ENCODE data around the gene PHF12.
"Not testable (repeated sequence)": the region's sequence is repeated elsewhere in the genome, so short reads cannot be mapped to it uniquely, and the experiment has no call there.

Gene PHF12

DNA sequence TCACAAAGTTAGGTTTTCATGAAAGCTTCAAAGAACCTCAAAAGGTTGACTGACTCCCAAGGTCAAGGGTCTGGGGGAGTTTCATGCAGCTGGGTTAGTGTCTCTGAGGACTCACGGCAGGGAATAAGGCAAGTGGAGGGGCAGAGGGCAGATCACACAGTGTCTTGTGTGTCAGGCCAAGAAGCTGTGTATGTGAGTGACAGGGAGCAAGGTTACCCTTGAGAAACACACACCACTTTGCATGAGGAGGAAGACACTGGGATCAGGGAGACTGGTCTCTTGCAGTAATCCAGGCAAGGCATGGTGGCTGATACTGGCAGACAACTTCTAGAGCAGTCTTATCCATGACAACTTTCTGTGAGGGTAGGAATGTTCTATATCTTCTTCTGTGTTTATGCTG, 60.1 kb downstream of the PHF12 start:
- no peak for DNase-seq (ENCODE audit: low read depth, low spot score)
- H3K27ac ChIP-seq, result no peak overlapping the region

GRCh38 chr17:28889996-28890395, 61.3 kb downstream of the PHF12 start:
- no peak for DNase-seq (ENCODE audit: low read depth, low spot score)

GRCh38 chr17:28888832-28889231, 62.5 kb downstream of the PHF12 start:
- H3K27ac ChIP-seq, result no peak overlapping the region
- no peak for DNase-seq (ENCODE audit: low read depth, low spot score)

More at GRCh38 chr17:28889996-28890395, 61.3 kb downstream of the PHF12 start:
- H3K27ac ChIP-seq, result no peak overlapping the region

- DNase-seq (ENCODE audit: low read depth, low spot score), result no peak
- H3K27ac ChIP-seq, result no peak overlapping the region
Measured at GRCh38 chr17:28887871-28888471, 63.3 kb downstream of the PHF12 start.

DNA sequence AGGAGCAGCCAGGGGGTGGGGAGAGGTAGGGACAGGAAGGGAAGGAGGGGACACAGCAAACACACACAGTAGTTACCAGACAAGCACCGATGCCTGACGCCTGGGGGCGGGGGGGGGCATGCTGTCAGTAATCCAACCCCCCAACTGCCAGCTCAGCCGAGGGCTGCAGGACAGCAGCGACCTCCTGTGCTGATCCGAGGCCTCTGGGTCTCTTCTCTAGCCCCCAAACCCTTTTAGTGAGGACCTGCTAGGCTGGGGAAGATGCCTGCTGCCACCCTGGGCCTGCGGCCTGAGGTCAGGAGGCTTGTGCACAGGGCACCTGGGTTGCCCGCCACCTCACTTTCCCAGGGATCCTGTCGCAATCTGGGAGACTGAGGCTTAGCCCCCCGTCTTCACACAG, 65.4 kb downstream of the PHF12 start:
- no peak overlapping the region for H3K27ac ChIP-seq
- no peak for DNase-seq (ENCODE audit: low read depth, low spot score)

DNA sequence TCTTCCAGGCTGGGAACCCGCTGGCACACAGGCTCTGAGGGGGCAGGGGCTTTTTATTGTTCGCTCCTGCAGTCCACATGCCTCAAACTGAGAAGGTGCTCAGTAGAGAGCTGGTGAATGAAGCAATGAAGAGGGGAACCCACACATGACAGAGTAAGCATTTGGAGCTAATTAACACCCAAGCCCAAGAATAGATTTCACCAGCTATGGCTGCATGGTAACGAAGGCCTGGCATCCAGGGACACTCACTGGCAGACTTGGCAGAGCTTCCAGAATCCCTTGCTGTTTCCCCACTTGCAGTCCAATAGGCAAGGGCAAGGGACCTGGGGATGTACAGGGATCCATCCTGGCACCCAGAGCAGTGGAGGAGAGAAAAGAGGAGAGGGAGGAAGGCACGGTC, 66.0 kb downstream of the PHF12 start:
- H3K27ac ChIP-seq, result no peak overlapping the region

DNA sequence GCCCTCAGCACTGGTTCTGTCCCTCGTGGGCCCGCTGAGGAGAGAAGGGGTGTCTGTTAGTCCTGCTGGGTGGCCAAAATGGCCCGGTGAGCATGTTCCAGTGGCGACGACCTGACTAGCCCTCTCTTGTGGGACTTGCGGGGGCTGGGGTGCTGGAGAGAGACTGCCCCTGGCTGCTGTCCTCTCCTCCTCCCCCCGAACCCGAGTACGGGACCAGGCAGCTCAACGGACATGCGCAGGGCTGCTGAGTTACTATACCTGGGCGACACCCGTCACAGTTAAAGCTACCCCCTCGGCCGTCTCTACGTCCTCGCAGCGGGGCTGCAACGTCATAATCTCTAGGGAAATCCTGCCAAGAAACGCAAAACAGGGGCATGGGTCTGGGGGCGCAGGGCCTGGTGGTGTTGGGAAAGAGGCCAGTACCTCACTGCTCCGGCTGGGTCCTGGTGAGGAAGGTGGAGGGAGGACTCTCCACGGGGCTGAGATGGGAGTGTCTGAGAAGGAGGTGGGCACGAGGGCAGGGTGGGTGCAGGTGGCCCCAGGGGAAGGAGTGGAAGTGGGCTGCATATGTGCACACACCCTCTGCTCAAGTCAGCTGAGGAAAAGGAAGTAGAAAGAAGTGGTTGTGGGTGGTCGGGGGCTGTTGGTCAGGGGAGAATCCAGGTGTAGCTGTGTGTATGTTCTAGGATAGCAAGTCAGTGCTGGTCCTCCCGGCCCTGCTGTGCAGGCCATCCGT, 67.2 kb downstream of the PHF12 start:
- no peak for DNase-seq (ENCODE audit: low read depth, low spot score)
- H3K27ac ChIP-seq, result no peak overlapping the region

More for the DNA sequence above, 66.0 kb downstream of the PHF12 start:
- no peak for DNase-seq (ENCODE audit: low read depth, low spot score)

- DNase-seq (ENCODE audit: low read depth, low spot score), result no peak
Measured at GRCh38 chr17:28882154-28882895, 69.0 kb downstream of the PHF12 start.

DNA sequence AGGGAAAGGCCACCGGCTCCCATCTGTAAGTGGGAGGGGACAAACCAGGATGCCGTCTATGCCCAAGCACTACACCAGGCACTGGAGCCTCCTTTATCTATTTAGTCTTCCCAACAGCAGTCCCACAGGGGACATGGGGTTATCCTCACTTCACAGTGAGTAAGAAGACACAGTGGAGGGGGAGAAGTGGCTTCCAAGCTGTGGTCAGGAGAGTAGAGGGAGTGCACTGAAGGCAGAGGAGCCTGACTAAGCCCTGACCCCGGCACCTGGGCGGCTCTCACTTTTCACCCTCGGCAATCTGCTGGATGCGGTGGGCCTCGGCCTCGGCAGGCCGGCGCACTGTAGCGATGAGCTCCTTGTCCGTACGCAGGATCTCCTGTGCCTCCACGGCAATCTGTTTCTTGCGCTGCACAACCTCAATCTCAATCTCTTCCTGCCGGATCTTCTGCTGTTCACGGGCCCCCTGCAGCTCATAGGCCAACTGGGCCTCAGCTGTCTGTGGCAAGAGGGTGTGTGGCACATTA, 69.7 kb downstream of the PHF12 start:
- no peak overlapping the region for H3K27ac ChIP-seq
- DNase-seq (ENCODE audit: low read depth, low spot score), result no peak

More at GRCh38 chr17:28882154-28882895, 69.0 kb downstream of the PHF12 start:
- H3K27ac ChIP-seq, result no peak overlapping the region

- no peak for DNase-seq (ENCODE audit: low read depth, low spot score)
- H3K27ac ChIP-seq, result no peak overlapping the region
Measured at GRCh38 chr17:28880572-28880945, 70.8 kb downstream of the PHF12 start.

DNA sequence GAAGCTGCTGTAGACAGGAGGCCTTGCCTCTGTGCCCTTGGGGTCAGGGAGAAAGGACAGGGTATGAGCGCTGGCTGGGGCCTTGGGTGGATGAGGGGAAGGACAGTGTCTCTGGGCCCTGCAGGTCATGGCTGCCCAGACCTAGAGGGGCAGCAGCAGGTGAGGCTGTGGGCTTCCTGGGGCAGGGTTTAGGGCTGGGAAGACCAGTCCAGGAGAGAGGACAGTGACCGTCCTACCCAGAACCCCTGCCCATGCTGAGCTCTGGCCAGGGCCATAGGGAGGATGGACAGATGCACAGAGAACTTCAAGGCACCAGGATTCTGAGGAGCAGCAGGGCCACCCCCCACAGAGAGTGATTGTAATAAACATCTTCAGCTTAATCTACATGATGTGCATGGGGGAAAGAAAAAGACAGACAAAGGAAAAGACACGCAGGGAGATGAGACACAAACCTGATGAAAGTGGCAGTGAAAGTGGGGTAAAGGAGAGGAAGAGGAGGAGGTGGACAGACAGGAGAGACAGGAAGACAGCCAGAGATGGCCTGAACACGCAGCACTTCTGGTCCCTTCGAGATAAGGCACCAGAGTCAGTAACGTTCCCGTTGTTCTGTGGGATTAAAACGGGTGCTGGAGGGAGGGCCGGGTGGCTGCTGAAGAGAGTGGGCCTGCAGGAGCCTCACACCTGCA, 71.3 kb downstream of the PHF12 start:
- H3K27ac ChIP-seq, result peak overlapping the region; percentile 72
- no peak for DNase-seq (ENCODE audit: low read depth, low spot score)

DNA sequence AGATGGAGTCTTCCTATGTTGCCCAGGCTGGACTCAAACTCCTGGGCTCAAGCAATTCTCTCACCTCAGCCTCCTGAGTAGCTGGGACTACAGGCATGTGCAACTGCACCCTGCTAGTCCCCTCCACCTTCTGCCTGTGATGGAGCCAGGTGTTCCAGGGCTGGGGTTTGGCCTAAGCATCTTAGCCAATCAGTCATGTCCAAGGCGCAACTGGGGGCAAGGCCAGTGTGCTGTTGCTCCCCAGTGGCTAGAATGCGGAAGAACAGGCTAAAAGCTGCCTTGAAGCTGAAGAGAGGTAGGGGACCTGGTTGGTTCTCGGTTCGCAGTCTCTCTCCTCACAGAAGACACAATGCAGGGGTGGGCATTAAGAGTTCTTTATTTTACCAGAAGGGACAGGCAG, 72.3 kb downstream of the PHF12 start:
- no peak for DNase-seq (ENCODE audit: low read depth, low spot score)
- peak overlapping the region; percentile 72 for H3K27ac ChIP-seq

- peak overlapping the region; percentile 72 for H3K27ac ChIP-seq
- no peak for DNase-seq (ENCODE audit: low read depth, low spot score)
Measured at GRCh38 chr17:28878158-28878910, 73.0 kb downstream of the PHF12 start.

GRCh38 chr17:28877150-28877711, 74.1 kb downstream of the PHF12 start:
- not testable (repeated sequence) for H3K27ac ChIP-seq

DNA sequence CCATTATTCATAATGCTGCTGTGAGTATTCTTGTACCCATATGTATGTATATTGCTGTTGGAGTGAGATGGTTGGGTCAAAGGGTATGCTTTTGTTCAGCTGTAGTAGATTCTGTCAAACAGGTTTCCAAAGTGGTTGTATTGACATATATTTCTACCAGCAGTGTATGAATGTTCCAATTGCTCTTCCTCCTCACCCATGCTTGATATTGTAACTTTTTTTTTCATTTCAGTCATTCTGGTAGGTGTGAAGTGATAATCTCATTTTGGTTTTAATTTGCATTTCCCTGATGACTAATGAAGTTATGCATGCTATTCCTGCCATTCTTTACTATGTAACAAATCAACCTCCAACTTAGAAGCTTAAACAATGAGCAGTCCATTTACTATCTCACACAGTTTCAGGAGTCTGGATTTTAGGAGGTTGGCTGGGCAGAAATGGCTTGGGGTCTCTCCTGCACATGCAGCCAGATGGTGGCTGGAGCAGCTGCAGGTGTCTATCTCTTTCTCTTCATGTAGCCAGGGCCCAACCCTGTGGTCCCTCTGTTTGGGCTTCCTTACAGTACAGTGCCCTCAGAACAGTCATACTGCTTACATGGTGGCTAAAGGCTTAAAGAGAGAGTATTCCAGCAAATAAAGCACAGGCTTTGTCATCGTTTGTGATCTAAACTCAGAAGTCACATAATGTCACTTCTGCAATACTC, 75.3 kb downstream of the PHF12 start:
- DNase-seq (ENCODE audit: low read depth, low spot score), result no peak

More at GRCh38 chr17:28877150-28877711, 74.1 kb downstream of the PHF12 start:
- not testable (repeated sequence) for DNase-seq (ENCODE audit: low read depth, low spot score)

DNA sequence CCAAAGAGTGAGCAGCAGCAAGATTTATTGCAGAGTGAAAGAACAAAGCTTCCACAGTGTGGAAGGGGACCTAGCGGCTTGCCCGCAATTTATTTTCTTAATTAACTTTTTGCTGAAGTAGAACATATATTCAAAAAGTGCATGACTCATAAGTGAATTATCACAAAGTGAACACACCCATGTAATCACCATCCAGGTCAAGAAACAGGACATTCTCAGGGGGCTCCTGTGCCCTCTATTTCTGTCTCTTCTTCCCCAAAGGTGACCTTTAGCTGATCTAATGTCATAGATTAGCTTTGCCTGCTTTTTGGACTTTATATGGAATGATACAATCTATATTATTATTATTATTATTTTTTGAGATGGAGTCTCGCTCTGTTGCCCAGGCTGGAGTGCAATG, 76.6 kb downstream of the PHF12 start:
- no peak for DNase-seq (ENCODE audit: low read depth, low spot score)
- no peak overlapping the region for H3K27ac ChIP-seq

More for the DNA sequence above, 75.3 kb downstream of the PHF12 start:
- H3K27ac ChIP-seq, result no peak overlapping the region

GRCh38 chr17:28873839-28874238, 77.5 kb downstream of the PHF12 start:
- no peak for DNase-seq (ENCODE audit: low read depth, low spot score)
- H3K27ac ChIP-seq, result no peak overlapping the region

DNA sequence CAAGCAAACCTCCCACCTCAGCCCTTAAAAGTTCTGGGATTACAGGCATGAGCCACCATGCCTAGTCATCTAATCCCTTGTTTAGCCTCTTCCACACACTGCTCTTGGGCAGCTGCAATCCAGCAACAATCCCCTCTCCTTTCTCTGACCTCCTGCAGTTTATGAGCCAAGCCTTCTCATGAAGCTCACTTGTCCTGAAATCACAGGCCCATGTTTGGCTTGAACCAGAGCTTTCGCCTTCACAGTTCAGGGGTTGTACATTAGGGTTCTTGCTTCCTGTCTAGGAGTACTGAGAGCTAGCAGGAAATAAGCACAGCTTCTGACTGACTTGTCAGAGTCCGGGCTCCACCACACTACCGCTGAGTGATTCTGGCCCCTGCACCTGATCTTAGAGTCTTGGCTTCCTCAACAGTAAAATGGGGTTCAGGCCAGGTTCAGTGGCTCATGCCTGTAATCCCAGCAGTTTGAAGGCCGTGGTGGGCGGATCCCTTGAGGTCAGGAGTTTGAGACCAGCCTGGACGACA, 80.2 kb downstream of the PHF12 start:
- H3K27ac ChIP-seq, result no peak overlapping the region
- no peak for DNase-seq (ENCODE audit: low read depth, low spot score)

DNA sequence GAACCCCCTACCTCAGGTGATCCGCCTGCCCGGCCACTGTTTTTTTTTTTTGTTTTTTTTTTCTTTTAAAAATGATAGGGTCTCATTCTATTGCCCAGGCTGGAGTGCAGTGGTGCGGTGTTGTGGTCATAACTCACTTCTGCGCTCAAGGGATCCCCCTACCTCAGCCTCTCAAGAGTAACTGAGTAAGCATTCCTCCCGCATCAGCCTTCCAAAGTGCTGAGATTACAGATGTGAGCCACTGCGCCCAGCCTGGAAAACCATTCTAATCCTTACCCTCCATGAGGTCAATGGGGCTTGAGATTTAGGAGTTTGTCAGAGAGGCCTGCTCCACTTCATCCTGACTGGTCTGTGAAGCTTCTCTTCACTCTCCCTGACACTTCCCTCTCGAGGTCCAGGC, 84.0 kb downstream of the PHF12 start:
- no peak for DNase-seq (ENCODE audit: low read depth, low spot score)
- H3K27ac ChIP-seq, result no peak overlapping the region

All from epithelial cell of prostate (primary cell).